Stomach smooth muscle (tissue), 2 donors: ENCODE results near the gene TM4SF18.

Source experiments
- H3K27ac ChIP-seq: one replicate; pipeline ENCODE4 v1.7.0; 2013; ENCODE audit warnings: mild to moderate bottlenecking, low read length, inconsistent platforms
- H3K27me3 ChIP-seq, 2 donors: one replicate each; pipeline ENCODE4 v1.7.0; 2013; ENCODE audit warnings: low read length in 2 of 2; ENCODE audit not compliant: insufficient read depth in 2 of 2, control insufficient read depth in 1 of 2
- H3K36me3 ChIP-seq, 2 donors: one replicate each; pipeline ENCODE4 v1.7.0; 2013; ENCODE audit warnings: low read length in 2 of 2; ENCODE audit not compliant: control insufficient read depth in 2 of 2, insufficient read depth in 2 of 2
- H3K4me1 ChIP-seq: one replicate; pipeline ENCODE4 v1.7.0; 2013; ENCODE audit warnings: low read length; ENCODE audit not compliant: control insufficient read depth, insufficient read depth
- H3K4me3 ChIP-seq, 2 donors: one replicate each; pipeline ENCODE4 v1.7.0; 2013; ENCODE audit warnings: low read length in 2 of 2
- H3K9ac ChIP-seq, 2 donors: one replicate each; pipeline ENCODE4 v1.7.0; 2013; ENCODE audit warnings: low read length in 2 of 2, mild to moderate bottlenecking in 1 of 2
- H3K9me3 ChIP-seq, 2 donors: one replicate each; pipeline ENCODE4 v1.7.0; 2013; ENCODE audit warnings: low read length in 2 of 2; ENCODE audit not compliant: control insufficient read depth in 2 of 2
- donor health status: healthy.
- donor health status: Pancreatic carcinoma.

The TM4SF18 gene

DNA sequence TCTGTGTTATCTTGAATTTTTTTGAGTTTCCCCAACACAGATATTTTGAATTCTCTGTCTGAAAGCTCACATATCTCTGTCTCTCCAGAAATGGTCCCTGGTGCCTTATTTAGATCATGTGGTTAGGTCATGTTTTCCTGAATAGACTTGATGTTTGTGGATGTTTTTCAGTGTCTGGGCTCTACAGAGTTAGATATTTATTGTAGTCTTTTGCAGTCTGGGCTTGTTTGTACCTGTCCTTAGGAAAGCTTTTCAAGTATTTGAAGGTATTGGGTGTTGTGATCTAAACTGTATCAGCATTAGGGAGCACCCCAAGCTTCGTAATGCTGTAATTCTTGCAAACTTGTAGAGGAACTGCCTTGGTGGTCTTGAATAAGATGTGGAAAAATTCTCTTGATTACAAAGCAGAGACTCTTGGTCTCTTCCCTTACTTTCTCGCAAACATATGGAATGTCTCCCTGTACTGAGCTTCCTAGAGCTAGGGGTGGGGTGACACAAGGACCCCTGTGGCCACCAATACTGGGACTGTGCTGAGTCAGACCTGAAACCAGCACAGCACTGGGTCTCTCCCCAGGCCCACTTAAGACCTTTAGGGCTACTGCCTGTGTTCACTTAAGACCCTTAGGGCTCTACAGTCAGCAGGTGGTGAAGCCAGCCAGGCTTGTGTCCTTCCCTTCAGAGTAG lies 26.5 kb downstream of the TM4SF18 start:
- Histone ChIP-seq H3K9me3 (no peaks in the 10 kb centered on the region), H3K4me1 (no peaks in the 10 kb centered on the region), H3K27ac (no peak overlapping the region), H3K9ac (no peak overlapping the region), H3K4me3 (no peak overlapping the region), H3K36me3 (no peaks in the 10 kb centered on the region), H3K27me3 (no peaks in the 10 kb centered on the region)

DNA sequence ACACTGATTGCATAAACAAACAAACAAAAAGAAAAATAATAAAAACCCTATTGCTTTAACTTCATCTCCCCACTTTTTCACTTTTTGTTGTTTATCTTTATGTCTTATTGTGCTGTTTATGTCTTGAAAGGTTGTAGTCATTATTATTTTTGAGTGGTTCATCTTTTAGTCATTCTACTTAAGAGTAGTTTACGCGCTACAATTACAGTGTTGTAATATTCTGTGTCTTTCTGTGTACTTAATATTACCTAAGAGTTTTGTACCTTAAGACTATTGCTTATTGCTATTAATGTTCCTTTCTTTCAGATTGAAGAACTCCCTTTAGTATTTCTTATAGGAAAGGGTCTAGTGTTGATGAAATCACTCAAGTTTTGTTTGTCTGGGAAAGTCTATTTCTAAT lies 28.1 kb downstream of the TM4SF18 start:
- no peak overlapping the region for H3K4me3 ChIP-seq
- no peak overlapping the region for H3K27ac ChIP-seq
- H3K27me3 ChIP-seq: no peaks in the 10 kb centered on the region
- no peak overlapping the region for H3K9ac ChIP-seq
- H3K4me1 ChIP-seq: no peaks in the 10 kb centered on the region
- no peaks in the 10 kb centered on the region for H3K9me3 ChIP-seq
- no peaks in the 10 kb centered on the region for H3K36me3 ChIP-seq

DNA sequence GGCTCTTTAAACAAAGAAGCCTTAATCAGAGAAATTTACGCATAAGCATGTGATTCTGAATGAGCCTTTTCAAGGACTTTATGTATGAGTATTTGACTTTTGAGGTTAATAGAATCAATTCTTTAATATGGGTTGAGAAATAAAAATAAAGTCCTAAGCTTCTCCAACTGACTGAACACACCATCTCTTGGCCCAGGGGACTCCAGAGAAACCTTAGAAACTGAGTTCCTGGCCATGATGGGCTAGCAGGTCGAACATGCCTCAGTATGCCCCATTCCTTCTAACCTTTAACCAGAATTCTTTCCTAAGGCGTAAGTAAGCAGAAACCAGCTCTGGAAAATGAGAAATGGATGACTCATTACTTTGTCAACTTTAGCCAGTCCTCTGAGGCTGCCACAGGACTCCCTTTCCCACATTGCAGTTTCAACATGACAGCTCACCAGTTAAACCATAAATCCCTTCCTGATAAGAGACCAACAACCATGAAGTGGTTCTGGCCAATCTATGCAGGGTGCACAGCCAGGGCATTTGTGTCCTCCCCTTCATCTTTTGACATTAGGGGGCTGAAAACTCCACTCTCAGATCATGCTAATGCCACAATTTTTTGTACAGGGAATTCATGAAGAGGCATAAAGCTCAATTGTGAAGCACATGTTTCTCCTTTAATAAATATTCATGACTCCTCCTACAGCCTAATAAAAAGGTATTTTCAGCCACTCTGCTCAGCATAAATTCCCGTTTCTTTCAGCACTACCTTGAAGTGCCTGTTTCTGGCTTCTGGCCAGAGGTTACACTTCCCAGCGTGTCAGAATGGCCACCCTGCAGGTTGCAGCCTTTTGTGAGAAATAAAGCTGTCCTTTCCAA lies 33.3 kb downstream of the TM4SF18 start:
- H3K4me3 ChIP-seq: no peak overlapping the region

DNA sequence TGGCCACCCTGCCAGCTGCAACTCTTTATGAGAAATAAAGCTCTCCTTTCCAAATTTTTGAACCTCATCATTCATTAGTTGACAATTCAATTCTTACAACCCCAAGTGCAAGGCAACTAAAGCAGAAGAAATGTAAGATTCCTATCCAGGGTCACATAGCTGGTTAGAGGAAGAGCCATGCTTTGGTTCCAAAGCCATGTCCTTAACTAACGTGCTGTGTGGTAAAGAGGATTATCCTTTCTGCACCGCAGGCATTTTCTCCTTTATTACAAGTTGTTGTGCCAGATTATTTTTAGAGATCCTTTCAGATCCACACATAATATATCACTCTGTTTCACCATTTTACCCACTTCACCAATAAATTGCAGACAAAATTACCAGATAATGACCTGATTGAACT lies 36.5 kb downstream of the TM4SF18 start:
- H3K27me3 ChIP-seq: no peaks in the 10 kb centered on the region
- no peak overlapping the region for H3K27ac ChIP-seq
- no peak overlapping the region for H3K9ac ChIP-seq
- no peaks in the 10 kb centered on the region for H3K36me3 ChIP-seq
- H3K9me3 ChIP-seq: no peaks in the 10 kb centered on the region
- no peaks in the 10 kb centered on the region for H3K4me1 ChIP-seq
- no peak overlapping the region for H3K4me3 ChIP-seq

More for the DNA sequence above, 33.3 kb downstream of the TM4SF18 start:
- Histone ChIP-seq H3K27ac (no peak overlapping the region), H3K27me3 (no peaks in the 10 kb centered on the region), H3K4me1 (no peaks in the 10 kb centered on the region), H3K36me3 (no peaks in the 10 kb centered on the region), H3K9me3 (no peaks in the 10 kb centered on the region), H3K9ac (no peak overlapping the region)

DNA sequence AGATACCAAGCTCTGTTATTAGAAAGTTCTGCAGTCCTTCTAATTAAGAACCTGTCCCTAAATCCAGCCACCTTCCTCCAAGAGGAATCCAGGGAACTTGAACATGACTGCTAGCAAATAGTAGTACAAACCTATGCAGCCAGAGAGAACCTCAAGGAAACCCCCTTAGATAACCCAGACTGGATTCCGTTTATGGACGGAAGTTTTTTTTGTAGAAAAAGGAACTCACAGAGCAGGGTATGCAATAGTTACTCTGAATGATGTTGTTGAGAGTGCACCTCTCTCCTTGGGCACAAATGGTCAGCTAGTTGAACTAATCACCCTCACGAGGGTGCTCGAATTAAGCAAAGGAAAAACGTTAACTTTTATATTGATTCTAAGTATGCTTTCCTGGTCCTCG lies 40.8 kb downstream of the TM4SF18 start:
- no peak overlapping the region for H3K4me3 ChIP-seq
- H3K9me3 ChIP-seq: no peaks in the 10 kb centered on the region

DNA sequence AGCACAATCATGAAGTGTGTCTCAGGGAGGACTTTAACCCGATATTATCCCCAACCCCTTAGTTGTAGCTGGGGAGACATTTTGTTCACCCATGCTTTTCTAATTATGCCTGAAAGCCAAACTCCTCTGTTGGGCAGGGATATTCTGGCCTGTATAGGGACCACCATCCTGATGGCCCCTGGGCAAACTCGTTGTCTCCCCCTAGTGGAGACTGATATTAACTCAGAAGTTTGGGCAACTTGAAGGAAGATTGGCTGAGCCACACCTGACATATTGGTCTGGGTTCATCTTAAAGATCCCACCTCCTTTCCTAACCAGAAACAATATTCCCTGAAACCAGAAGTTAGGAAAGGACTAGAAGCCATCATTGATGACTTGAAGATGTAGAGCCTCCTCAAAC lies 42.3 kb downstream of the TM4SF18 start:
- H3K4me3 ChIP-seq: no peak overlapping the region
- H3K36me3 ChIP-seq: no peaks in the 10 kb centered on the region
- H3K4me1 ChIP-seq: no peaks in the 10 kb centered on the region
- no peaks in the 10 kb centered on the region for H3K9me3 ChIP-seq
- H3K9ac ChIP-seq: no peak overlapping the region
- H3K27ac ChIP-seq: no peak overlapping the region
- no peaks in the 10 kb centered on the region for H3K27me3 ChIP-seq

More for the DNA sequence above, 40.8 kb downstream of the TM4SF18 start:
- Histone ChIP-seq H3K9ac (no peak overlapping the region), H3K27me3 (no peaks in the 10 kb centered on the region), H3K36me3 (no peaks in the 10 kb centered on the region), H3K4me1 (no peaks in the 10 kb centered on the region), H3K27ac (no peak overlapping the region)

DNA sequence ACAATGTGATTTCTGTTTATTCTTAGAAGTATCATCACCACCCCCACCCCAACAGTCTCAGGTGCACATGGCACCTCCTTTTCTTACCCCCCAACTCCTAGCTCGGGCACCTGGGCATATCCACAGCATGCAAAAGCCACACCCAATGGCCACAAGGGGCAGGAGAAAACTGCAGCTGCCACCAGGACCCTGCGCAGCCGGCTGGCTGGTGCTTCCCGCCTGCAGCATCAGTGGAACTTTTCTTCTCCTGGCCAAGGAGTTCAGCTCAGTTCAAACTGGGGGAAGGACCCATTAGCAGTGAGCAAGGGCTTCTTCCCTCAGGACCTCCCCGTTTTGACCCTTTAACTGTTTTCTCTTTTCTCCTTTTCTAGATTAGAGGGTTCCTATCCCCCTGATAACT lies 44.8 kb downstream of the TM4SF18 start:
- H3K9ac ChIP-seq: no peak overlapping the region
- no peaks in the 10 kb centered on the region for H3K4me1 ChIP-seq
- no peak overlapping the region for H3K27ac ChIP-seq
- H3K9me3 ChIP-seq: no peaks in the 10 kb centered on the region
- H3K4me3 ChIP-seq: no peak overlapping the region
- no peaks in the 10 kb centered on the region for H3K27me3 ChIP-seq
- no peaks in the 10 kb centered on the region for H3K36me3 ChIP-seq

DNA sequence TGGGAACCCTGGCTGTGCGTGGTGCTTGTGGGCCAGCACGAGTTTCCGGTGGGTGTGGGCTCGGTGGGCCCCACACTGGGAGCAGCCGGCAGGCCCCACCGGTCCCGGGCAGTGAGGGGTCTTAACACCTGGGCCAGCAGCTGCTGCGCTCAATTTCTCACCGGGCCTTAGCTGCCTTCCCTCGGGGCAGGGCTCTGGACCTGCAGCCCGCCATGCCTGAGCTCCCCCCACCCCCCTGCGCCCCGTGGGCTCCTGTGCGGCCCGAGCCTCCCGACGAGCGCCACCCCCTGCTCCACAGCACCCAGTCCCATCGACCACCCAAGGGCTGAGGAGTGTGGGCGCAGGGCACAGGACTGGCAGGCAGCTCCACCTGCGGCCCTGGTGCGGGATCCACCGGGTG lies 49.4 kb downstream of the TM4SF18 start:
- H3K9ac ChIP-seq: no peak overlapping the region
- H3K27ac ChIP-seq: no peak overlapping the region
- no peaks in the 10 kb centered on the region for H3K36me3 ChIP-seq
- H3K9me3 ChIP-seq: no peaks in the 10 kb centered on the region
- no peak overlapping the region for H3K4me3 ChIP-seq
- H3K4me1 ChIP-seq: no peaks in the 10 kb centered on the region
- no peaks in the 10 kb centered on the region for H3K27me3 ChIP-seq

DNA sequence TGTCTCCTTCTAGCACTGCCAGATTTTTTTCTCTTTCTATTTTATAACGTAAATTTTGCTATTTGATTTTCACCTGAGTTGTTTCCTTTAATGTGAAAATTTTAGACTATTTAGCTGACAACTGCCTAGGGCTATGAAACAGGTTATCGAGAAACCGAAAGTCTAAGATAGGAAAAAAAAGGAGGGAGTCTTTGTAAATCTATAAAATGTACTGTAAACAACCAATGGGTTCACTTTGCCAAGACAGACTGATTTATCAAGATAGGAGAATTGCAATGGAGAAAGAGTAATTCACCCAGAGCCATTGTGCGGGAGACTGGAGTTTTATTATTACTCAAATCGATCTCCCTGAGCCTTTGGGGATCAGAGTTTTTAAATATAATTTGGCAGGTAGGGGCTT lies 50.0 kb downstream of the TM4SF18 start:
- H3K4me3 ChIP-seq: no peak overlapping the region
- H3K9ac ChIP-seq: no peak overlapping the region
- H3K9me3 ChIP-seq: no peaks in the 10 kb centered on the region
- no peak overlapping the region for H3K27ac ChIP-seq
- no peaks in the 10 kb centered on the region for H3K4me1 ChIP-seq
- no peaks in the 10 kb centered on the region for H3K36me3 ChIP-seq
- H3K27me3 ChIP-seq: no peaks in the 10 kb centered on the region

DNA sequence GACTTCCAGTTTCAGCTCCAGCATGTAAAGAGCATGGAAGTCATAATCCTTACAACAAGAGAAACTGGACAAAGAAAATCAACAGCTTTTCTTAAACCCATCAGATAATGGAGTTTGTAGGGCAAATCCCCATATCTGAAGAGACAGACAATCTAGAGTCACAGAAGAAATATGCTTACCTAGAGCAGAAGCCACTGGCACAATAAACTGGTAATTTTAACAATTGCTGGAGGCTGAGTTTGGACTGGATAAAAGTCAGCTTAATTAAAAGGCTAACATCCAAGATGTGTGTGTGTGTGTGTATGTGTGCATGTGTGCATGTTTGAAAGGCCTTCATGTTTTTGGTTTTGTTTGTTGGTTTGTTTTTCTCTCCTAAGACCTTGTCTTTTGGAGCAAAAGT lies 50.6 kb downstream of the TM4SF18 start:
- H3K27ac ChIP-seq: no peak overlapping the region
- no peak overlapping the region for H3K4me3 ChIP-seq
- H3K36me3 ChIP-seq: no peaks in the 10 kb centered on the region
- no peaks in the 10 kb centered on the region for H3K9me3 ChIP-seq
- no peaks in the 10 kb centered on the region for H3K4me1 ChIP-seq
- no peaks in the 10 kb centered on the region for H3K27me3 ChIP-seq
- H3K9ac ChIP-seq: no peak overlapping the region

DNA sequence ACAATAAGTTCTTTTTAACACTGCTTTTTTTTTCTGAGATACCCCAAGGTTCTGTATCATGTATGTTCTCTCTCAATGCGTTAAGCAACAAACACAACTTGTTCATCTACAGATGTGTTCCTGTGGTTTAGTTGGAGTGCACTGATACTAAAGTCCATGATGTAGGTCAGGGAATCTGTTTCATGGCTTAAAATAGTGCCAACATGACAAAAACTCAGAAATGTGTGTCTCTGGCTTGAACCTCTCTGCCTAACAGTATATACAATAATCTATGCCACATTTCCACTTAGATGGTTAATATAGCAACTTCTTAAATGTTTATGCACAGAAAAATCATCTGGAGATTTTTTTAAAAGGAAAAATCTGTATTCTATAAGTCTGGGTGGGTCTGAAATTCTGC lies 51.1 kb downstream of the TM4SF18 start:
- H3K4me3 ChIP-seq: no peak overlapping the region
- H3K9ac ChIP-seq: no peak overlapping the region
- H3K27ac ChIP-seq: no peak overlapping the region
- H3K27me3 ChIP-seq: no peaks in the 10 kb centered on the region
- H3K36me3 ChIP-seq: no peaks in the 10 kb centered on the region
- H3K9me3 ChIP-seq: no peaks in the 10 kb centered on the region
- no peaks in the 10 kb centered on the region for H3K4me1 ChIP-seq
